Ovary (tissue), 3 donors: ENCODE data around the gene TBR1.

ENCODE experiments used
- EP300 ChIP-seq: sonication (generic); formaldehyde crosslinking; IDR thresholded peaks from one replicate; pipeline ENCODE4 v1.6.1; 2017; ENCODE audit warnings: antibody characterized with exemption
- POLR2A ChIP-seq: fragments of 450-650 bp; IDR thresholded peaks from one replicate; pipeline ENCODE4 v1.6.1; 2017; ENCODE audit warnings: antibody characterized with exemption, mild to moderate bottlenecking, moderate library complexity
- TF ChIP-seq, protein P1 (sequence below), 3 donors: fragments of 450-650 bp in 2 of 3; fragments of 200-600 bp in 1 of 3; IDR thresholded peaks; one replicate each; pipeline versions ENCODE4 v1.5.1 to v1.8.0; 2016 to 2022; ENCODE audit warnings: antibody characterized with exemption in 3 of 3, mild to moderate bottlenecking in 1 of 3
- donor health status: DM: no; HTN: no; CAD: no.

DNA sequence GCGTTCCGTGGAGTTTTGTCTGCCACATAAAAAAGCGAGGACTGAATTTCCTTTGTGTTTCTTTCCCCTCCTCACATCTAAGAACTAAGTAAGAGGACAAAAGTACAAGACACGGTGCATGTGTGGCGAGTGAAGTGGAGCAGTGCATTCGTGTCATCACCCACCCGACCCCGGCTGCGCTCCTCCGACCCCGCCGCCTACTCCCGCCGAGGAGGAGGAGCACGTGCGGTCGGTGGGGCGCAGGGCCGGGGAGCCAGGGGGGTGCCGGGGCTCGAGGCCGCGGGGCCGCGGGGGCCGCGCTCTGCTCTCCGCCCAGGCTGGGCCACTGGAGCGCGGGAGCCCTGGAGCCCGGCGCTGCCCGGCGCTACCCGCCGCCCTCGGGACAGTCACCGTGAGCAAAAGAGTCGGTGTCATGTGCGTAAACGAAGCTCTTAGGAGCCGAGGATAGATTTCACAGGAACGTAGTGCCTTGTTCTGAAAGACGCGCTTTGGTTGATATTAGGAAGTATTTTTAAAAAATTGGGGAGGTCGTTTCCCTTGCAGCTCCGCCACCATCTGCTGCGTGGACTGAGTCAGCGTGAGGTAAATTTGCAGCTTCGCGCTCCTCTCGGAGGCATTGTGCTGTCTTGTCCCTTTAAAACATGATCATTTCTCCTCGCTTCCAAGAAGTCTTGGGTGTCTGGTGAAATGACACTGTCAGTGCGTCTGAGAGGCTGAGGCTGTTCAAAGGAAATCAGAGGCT lies 11.0 kb downstream of the TBR1 start:
- TF ChIP-seq, protein P1, sequence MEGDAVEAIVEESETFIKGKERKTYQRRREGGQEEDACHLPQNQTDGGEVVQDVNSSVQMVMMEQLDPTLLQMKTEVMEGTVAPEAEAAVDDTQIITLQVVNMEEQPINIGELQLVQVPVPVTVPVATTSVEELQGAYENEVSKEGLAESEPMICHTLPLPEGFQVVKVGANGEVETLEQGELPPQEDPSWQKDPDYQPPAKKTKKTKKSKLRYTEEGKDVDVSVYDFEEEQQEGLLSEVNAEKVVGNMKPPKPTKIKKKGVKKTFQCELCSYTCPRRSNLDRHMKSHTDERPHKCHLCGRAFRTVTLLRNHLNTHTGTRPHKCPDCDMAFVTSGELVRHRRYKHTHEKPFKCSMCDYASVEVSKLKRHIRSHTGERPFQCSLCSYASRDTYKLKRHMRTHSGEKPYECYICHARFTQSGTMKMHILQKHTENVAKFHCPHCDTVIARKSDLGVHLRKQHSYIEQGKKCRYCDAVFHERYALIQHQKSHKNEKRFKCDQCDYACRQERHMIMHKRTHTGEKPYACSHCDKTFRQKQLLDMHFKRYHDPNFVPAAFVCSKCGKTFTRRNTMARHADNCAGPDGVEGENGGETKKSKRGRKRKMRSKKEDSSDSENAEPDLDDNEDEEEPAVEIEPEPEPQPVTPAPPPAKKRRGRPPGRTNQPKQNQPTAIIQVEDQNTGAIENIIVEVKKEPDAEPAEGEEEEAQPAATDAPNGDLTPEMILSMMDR (IDR thresholded peaks at IDR 0.05) = no peak
- no peak for TF ChIP-seq POLR2A
- no peak for TF ChIP-seq EP300
